T47D (cell line): Measurements from ENCODE around the gene PRKG1.

ENCODE experiments used
- DNase-seq, 2 experiments: peaks; one replicate each; pipeline versions ENCODE4 v3.0.0 to v3.0.0-alpha.2; 2011 to 2012; ENCODE audit warnings: low read depth in 1 of 2, low spot score in 1 of 2
- JUND ChIP-seq: IDR thresholded peaks from 2 replicates; pipeline ENCODE4 v1.6.1; 2012; ENCODE audit warnings: low read depth
- in situ Hi-C: cut with HindIII; loops from 2 replicates; pipeline ENCODE4 v1.10.0; 2016; ENCODE audit warnings: low sequenced_read_pairs, low pct_unique_long_range_greater_than_20kb

PRKG1 gene

DNA sequence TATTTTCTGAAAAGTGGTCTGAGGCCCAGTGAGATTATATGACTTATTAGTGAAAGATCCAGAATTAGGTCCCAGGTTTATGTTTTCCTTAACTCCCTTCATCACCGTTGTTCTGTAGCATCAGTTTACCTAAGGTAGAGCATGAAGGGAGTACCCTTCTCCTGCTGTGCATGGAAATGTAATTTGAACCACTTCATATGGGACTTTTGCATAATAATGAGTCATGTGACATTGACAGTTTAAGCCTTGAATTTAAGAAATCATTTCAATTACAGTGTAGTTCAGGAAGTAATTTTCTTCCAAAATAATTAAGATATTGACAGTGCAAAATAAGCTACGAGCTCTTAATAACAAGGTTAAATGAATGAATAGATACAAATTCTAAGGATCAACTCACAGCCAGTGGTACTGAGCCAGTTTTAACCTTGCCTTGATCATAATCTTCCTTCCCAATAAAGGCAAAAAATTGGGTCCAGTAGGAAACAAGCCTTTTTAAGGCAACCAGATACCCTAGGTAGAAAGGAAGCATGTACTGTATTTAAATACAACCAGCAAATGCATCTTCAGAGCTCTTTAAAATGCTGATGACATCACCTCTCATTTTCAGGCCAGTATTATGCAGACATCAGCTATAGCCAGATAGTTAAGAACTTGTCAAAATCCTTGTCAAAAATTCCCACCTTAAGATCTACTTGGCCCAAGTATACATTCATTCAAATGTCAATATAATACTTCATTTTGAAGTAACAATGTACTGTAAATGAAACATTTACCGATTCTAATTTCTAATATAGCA, 1191.0 kb downstream of the PRKG1 start:
- no peak for TF ChIP-seq JUND
- in situ Hi-C loops: no loop called here
- DNase-seq: no peak

DNA sequence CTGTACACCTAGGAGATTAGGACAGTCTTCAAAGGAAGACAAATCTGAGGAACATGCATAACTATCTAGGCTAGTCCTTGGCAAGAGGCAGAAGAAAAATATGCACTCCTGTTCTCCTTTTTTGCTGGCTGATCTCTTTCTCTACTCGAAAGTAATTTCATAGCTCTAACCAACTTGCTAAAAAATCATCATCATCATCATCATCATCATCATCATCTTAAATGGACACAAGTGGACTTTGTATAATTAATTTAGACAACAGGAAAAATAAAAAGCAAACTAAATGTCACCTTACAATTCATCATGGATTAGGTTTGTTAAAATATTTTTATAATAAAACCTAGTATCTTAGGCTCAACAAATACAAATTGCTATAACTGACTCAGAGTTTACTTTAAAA, 1192.6 kb downstream of the PRKG1 start:
- TF ChIP-seq JUND: no peak
- DNase-seq: no peak
- in situ Hi-C loops: no loop called here

DNA sequence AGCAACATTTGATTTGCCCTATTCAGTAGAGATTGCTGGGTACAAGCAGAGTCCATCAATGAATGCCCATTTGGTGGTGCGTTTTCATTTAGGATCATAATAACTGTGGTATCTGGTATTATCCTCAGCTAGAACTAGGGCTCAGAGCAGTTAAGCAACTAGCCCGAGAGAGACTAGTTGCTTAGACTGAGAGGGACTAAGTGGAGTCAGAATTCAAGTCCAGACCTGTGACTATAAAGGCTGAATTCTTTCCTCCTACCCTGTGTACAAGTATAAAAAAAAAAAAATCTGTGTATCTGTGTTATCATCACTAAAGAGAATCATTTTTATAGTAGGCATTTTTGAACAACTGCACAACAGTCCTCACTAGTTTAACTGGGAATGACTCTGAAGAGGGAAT, 1194.5 kb downstream of the PRKG1 start:
- DNase-seq: no peak
- in situ Hi-C loops: no loop called here
- TF ChIP-seq JUND: no peak

DNA sequence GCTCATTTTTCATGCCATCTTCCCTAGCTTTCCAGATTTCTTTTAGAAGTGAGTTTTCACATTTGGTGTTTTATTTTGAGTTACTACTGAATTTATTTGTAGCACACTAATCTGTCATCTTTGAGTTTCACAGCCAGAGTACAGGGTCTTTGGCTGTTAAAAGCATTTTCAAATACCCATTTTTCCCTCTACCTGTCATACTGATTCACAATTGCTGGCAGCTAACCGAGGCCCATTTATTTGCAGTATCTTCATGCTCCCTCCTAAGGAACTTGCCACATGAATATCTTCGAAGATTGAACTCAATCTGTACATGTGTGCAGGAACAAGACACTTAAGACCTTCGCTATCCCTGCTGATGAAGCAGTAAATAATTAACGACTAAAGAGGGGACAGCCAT, 1194.9 kb downstream of the PRKG1 start:
- TF ChIP-seq JUND: no peak
- in situ Hi-C loops: no loop called here

DNA sequence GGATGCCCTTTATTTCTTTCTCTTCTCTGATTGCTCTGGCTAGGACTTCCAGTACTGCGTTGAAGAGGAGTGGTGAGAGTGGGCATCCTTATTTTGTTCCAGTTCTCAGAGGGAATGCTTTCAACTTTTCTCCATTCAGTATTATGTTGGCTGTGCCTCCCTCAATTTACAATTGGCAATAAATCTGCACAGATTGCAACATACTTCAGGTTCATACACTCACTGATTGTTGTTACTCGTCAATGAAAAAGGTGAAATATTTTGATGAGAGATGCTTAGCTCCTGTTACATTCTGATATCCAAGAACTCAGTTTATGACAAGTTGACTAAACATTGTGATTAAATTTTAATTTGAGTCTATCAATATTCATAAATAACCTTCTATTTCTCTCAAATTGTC, 1201.9 kb downstream of the PRKG1 start:
- no peak for DNase-seq
- TF ChIP-seq JUND: no peak
- in situ Hi-C loops: no loop called here

More for the DNA sequence above, 1194.9 kb downstream of the PRKG1 start:
- no peak for DNase-seq

DNA sequence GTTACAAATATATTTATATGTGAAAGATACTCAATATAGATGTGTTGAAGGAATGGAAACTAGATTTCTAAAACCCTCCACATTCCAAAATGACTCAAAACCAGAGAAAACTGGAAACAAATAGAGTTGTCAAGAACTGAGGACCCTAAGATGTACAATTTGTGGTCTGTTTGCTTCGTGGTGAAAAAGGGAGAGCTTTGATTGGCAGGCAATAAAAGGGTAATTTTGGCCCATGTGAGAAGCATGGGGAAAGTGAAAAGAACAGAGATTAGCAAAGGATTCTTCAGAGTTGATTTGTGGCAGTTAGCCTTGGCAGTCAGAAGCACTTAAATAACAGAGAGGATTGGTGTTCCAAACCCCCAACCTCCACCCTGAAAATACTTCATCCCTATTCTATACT, 1202.7 kb downstream of the PRKG1 start:
- in situ Hi-C loops: no loop called here
- TF ChIP-seq JUND: no peak
- no peak for DNase-seq

DNA sequence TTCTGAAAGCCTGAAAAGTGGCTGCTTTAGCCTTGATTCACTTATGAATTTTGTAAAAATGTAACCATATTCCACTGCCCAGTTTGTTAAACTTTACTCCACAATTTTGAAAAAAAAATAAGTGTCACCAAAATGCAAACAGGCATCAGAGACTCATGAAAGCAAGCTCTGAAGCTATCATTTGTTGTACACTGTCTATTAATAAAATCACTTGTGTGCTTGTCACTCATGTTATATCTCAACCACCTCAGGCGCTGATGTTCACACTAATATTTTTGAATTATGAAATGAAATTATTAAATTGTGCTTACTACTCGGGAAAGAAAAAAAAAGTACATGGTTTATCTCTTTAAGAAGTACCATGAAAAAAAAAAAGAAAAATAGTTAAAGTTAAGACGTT, 1205.3 kb downstream of the PRKG1 start:
- no peak for TF ChIP-seq JUND
- no peak for DNase-seq
- in situ Hi-C loops: no loop called here

DNA sequence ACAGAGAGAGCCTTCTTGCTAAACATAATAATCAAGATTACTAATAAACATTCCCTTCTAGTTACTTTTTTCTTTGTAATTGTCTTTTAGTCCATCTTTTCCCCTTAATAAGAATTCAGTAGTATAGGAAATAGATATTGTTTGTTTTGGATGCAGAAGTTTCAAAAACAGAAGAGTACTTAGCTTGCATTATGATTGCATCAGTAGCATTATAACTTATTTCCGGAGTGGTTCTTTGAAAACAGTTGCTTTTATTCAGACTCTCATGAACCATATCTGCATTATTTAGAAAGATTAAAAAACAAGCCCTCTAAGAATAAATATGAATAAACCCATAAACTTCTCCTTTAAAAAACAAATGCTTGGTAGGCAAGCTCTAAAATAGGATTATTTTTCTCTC, 1205.8 kb downstream of the PRKG1 start:
- in situ Hi-C loops: no loop called here

DNA sequence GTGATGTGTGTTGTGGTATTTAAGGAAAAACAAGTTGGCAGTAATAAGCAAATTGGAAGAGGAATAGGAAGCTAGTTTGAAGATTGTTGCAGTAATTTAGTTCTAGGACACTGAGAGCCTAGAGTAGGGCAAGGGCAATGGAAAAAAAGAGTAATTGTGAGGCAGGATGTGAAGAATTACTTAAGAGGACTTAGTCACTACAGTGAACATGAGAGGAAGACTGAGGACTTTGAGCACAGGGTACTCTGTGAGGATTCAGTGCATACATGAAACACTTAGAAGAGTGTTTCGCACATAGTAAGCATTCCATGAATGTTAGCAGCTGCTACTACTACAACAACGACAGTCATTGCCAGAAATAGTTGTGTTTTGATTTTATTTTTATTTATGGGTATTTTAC, 1208.9 kb downstream of the PRKG1 start:
- no peak for TF ChIP-seq JUND
- DNase-seq: no peak
- in situ Hi-C loops: no loop called here

More for the DNA sequence above, 1205.8 kb downstream of the PRKG1 start:
- TF ChIP-seq JUND: no peak
- no peak for DNase-seq

DNA sequence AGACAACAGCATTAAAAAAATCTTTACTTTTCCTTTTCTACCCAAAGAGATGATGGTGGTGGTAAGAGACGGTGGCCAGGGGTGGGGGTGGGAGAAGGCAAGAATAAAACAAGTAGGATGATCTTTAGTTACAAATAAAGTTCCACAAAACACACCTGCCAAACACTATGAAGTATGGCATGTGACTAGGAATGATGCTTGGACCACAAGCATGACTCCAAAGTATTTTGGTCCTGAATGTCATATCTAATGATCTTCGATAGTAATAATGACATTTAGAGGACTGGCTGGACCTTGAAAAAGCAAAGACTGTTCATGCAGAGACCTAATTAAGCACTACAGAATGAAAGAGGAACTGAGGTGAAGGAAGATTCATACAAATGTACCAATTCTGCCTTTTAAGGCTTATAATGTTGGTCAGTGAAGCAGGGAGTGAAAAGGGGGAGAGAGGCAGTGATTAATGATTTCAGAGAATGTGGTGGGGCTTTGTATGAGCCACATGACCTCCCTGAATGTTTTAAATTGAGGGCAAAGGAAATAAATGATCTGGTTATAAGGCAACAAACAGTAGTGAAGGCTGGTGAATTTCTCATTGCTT, 1210.2 kb downstream of the PRKG1 start:
- no peak for DNase-seq
- no peak for TF ChIP-seq JUND
- in situ Hi-C loops: no loop called here

DNA sequence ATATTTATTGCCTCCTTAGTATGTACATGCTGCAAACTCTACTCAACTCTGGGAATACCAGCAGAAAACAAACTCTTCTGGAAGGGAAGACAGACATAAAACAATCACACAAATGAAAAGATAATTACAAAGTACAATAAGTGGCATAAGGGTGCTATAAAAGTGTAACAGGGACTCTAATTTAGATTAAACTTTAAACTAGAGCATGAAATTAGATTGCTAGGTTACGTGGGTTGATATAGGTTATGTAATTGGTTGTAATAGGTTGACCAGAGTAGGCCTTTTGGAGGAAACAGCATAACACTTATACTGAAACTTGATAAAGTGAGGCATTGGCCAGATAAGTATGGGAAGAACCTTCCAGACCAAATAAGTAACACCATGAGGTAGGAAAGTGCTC, 1213.6 kb downstream of the PRKG1 start:
- DNase-seq: no peak
- TF ChIP-seq JUND: no peak
- in situ Hi-C loops: no loop called here

DNA sequence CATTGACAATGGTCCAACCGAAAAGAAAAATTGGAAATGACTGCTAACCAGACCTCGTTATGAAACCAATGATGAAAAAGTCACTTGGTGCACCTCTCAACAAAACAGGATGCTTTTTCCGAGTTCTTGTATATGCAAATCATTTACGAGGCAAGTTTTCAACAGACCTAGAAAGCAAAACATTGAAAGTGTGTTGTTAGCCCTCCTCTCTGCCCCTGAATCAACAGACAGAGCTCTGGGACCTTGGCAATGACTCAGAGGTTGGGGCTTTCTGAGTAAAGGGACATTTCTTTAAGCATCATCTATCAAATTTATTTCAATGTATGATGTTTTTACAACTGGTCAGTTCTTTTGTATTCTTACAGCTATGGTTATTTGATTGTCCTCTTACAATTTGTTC, 1223.5 kb downstream of the PRKG1 start:
- in situ Hi-C loops: no loop called here
- DNase-seq: no peak
- no peak for TF ChIP-seq JUND

DNA sequence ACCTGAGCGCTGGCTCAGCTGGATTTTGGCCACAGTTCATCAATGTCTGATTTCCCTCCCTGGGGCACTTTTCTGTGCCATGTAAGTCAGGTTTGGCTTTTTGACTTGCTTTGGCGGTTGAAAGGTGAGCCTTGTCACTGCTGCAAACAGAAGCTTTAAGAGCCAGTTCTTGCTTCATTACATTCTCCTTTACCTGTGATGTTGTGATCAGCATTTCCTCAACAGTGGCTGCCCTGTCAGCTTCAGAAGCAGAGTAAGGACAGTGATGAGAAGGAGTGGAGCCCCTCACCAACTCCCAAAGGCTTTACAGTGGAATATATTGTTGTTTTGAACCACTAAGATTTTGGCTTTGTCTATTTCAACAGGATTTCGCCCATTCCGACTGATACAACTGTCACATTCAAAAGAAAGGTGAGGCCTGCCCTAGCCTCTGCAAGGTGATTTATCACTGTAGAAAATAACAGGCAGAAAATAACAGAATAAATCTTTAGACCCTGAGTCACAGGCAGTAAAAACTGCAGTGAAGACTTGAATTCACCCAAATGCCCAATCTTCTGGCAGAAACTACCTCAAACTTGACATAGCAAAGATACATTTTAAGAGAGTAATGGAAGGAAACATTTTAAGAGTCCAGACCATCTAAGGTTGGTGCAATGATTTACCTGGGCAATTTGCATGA, 1226.5 kb downstream of the PRKG1 start:
- in situ Hi-C loops: no loop called here
- TF ChIP-seq JUND: no peak
- peak in 1 of 2 experiments; percentile 24 for DNase-seq
